RPMI8226 (cell line): ENCODE results near the gene HAND2.

Experiments used
- DNase-seq: peaks from one replicate; pipeline ENCODE4 v3.0.0-alpha.2; 2015

The HAND2 gene

GRCh38 chr4:173535957-173536356 lies 5.9 kb upstream of the HAND2 start:
- DNase-seq = no peak

- DNase-seq = no peak
Observed at GRCh38 chr4:173535165-173535902, 5.3 kb upstream of the HAND2 start.

- no peak for DNase-seq
Observed at GRCh38 chr4:173534434-173534833, 4.4 kb upstream of the HAND2 start.

GRCh38 chr4:173532725-173533511 lies 2.9 kb upstream of the HAND2 start:
- DNase-seq = no peak

- no peak for DNase-seq
Observed at GRCh38 chr4:173531086-173531965, 1.3 kb upstream of the HAND2 start.

GRCh38 chr4:173530326-173531085 lies 477 bp upstream of the HAND2 start:
- no peak for DNase-seq

DNA sequence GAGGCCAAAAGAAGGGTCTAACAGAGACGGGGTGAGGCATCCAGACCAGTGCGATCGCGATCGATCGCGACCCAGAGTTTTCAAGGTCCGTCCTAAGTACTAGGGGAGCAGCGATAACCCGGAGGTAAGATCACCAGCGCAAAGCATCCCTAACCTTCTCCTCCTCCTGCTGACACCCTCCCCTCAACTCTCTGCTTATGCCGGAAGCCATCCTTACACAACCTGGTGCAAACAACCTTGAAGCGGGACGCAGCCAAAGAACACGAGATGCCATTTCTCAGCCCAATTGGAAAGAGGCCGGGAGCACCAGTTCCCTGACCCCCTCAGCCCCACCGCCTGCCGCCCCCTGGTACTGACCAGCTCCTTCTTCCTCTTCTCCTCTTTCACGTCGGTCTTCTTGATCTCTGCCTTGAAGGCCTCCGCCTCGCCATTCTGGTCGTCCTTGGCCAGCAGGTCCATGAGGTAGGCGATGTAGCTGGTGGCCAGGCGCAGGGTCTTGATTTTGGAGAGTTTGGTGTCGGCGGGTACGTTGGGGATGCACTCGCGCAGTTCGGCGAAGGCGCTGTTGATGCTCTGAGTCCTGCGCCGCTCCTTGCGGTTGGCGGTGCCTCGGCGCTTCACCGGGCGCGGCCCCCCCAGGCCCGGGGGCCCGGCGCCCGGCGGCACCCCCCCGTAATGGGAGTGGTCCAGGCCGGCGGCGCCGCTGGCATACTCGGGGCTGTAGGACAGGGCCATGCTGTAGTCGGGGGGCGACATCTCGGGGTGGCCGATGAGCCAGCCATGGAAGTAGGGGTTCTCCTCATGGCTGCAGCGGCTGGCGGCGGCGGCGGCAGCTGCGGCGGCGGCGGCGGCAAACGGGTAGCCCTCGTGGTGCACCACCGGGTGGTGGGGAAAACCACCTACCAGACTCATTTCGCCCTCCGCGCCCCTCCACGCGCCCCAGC lies 1.4 kb downstream of the HAND2 start:
- DNase-seq = no peak

DNA sequence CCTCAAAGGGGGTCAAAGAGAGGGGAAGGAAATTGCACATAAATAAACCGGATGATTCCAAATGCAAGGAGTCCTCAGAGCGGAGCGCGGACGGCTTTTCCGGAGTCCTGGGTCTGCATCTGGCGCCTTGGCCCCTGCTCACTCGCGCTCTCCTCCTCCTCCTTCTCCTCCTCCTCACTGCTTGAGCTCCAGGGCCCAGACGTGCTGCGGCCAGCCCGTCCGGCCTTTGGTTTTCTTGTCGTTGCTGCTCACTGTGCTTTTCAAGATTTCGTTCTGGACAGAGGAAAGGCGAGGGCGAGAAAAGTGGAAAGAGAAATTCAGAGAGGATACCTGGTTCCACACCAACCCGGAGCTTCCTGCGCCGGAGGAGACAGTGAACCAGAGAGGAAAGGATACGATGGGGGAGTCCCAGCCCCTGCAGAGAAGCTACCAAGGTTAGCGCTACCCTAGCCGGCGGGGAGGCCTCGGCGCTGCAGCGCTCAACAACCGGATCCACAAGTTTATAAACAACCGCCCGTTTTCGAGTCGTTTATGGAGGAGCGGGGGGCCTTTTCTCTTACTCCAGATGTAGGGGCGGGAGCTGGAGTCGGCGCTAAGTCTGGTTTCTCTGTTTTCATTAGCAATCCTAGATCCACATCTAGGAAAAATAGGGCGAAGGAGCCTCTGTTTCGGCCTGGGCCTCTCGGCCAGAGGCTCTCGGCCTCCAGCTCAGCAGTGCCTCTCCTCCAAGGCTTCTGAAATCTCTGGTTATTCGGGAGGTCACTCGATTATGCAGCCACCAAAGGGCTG lies 2.7 kb downstream of the HAND2 start:
- DNase-seq = no peak

DNA sequence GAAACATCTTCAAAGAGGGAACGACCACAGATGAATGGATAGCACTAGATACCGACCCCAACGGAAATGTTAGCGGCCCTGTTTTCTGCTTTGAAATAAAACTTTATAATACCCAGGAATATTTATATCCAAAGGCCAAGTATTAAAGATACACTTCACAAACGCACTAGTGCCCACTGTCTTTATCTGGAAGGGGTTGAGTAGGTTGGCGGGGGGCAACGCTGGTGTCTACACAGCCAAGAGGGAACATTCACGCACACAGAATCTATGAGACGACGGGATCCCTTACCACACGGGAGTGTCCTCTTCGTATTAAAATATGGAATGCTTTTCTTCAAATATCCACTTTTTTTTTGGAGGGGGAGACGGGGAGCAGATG lies 3.3 kb downstream of the HAND2 start:
- DNase-seq = no peak

DNA sequence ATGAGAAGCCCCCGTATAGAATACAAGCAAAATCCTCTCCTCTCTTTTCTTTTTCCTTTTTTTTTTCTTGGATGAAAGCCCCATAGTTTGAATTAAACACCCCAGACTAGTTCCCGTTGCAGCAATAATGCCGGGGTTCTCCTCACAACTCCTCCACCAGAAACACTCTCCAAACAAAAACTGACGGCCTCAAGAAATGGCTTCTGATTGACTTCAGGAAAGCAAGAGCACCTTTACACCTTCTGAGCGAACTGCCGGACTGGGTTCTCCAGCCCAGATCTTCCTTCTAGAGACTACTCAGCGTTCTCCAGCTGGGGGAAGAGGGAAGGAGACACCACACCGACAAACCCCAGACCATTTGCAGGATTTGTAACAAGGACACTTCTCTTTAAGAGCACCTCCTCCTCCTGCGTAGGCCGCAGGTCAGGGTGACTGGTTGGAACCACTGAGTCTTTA lies 4.0 kb downstream of the HAND2 start:
- no peak for DNase-seq

DNA sequence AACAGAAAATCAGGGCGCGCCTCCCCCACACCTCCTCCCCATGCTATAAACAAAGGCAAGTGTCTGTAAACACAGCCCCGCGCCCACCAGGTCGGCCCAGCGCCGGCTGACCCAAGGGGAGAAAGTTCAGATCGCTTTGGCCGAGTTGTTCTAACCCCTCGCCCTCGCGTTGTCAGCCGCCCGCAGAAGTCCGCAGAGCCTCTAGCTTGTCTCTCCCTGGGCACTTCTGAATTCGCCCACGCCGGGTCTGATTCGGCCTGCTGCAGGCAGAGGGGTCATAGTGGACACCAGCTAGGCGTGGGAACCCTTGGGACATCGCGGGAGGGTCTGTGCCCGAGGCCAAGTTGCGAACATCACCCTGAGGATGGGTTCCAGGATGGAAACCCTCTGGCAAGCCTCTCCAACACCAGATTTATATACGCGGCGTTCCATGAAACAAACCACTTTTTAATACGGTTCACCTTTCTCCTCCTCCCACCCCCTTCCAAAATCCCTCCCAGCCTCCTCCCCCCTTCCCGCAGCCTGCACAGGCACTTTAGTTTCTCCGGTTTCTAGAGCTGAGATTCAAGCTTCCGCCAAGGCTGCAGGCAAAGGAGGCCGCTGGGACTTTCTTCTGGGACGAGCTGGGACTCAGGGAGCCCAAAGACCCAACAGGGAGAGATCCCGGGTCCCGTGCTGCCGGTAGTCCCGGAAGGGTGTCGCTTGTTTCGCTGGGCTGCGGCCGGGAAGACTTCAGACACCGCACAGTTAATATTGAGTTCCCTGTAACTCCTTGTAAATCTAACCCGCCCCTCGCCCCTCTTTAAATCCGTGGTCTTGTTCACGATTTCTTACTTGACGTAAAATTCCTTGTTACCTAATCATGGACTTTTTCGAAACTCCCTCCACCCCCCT lies 4.7 kb downstream of the HAND2 start:
- no peak for DNase-seq

GRCh38 chr4:173524218-173525117 lies 5.6 kb downstream of the HAND2 start:
- DNase-seq = no peak

DNA sequence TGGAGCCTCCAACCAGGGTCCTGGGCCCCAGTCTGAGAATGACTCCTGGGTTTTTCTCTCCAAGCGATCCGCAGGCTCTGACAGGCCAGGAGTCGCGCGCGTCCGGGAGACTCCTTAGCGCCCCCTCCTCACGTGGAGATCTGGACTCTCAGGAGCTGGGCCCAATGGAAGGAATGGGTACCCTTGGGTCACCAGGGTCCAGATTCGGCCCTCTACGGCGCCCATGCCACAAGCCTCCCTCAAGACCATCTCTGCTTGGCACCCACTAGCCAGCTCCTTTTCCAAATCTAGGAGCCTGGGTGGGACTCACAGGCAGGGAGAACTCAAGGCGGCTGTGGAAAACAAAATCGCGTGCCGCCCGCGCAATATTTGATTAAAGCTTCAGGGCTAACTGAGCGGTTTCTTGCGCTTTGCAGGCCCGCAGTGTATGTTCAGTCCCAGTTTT lies 7.1 kb downstream of the HAND2 start:
- DNase-seq = no peak

DNA sequence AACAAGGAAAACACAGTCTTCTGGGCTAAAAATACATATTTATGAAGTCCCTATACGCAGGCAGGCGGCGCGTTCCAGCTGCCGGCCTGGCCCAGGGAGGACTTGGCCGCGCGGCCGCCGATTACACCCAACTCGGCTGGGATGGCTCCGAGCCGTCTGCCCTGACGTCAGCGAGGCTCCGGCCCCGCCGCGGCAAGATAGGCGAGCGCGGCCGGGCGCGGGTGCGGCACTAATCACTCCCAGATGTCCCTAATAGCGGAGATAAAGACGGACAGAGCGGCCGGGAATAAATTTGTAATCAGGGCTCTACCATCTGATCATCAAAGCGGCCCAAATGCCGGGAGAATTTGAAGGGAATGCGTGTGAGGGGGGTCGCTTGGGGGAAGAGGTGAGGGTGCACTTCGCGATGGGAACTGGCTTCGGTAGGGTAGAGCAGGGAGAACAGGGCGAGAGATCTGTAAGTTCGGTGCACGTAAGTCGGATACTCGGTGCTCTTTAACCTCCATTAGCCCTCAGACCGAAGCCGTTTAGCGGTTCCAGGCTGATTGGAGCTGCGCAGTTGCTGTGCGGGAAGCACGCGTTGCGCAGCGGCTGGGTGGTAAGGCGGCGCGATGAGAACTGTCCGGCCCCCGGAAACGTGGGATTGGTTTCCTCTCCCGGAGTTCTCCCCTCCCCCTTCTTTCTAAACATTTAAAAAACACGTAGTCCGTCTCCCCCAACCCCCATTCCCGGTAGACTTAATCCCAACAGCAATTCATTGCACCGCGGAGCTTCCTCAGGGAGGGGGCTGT lies 7.7 kb downstream of the HAND2 start:
- DNase-seq = no peak

DNA sequence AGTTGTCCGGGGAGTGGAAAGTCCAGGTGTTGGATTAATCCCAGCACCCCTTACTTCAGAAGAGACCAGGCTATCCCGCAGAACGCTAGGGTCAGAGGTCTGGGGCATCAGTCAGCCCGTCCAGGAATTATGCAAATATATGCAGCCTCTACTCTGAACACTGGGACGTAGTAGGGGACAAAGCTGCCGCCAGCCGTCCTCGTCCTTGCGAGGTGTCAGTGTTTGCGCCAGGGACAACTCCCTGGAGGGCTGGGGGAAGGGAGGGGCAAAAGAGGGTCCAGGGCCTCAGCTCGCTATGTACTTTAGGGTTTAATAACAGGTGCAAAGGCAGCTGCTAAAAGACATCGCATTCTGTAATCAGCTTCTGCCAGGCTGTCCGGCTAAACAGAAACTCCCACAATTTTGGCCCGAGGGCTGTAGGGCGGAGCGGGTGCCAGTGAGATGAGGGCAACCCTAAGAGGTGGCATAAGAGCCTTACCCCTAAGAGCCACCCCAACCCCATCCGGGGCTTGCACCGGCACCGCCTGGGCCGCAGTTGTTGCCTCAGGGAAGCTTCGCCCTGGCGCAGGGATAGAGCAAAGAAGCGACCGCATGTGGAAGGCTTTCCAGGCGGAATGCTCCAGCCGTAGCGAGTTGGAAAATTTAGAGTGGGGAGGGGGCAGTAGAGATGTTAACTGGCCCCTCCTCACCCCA lies 8.4 kb downstream of the HAND2 start:
- DNase-seq = no peak

GRCh38 chr4:173520921-173521466 lies 9.0 kb downstream of the HAND2 start:
- no peak for DNase-seq
